Thyroid gland (tissue), 4 donors: ENCODE measurements around the gene MICU1.

Experiments
- CTCF ChIP-seq, 6 experiments: fragments of 200-600 bp in 3 of 6; fragments of 450-650 bp in 3 of 6; sonication (generic) in 3 of 6; IDR thresholded peaks; one replicate each; pipeline ENCODE4 v1.5.1; 2016 to 2019; ENCODE audit warnings: antibody characterized with exemption in 6 of 6, mild to moderate bottlenecking in 2 of 6, inconsistent platforms in 1 of 6, moderate library complexity in 1 of 6
- POLR2A ChIP-seq, 2 donors: fragments of 450-650 bp; IDR thresholded peaks; one replicate each; pipeline ENCODE4 v1.6.1; 2017; ENCODE audit warnings: antibody characterized with exemption in 2 of 2, mild to moderate bottlenecking in 2 of 2, moderate library complexity in 1 of 2

- TF ChIP-seq CTCF (IDR thresholded peaks at IDR 0.05) (no peak), POLR2A (IDR thresholded peaks at IDR 0.05) (no peak)
These were observed 85.6 kb downstream of the MICU1 start for GRCh38 chr10:72540193-72540807.
